Activated naive CD8-positive, alpha-beta T cell (primary cell): ENCODE measurements around the gene KLF11.

Experiments
- H3K27ac Mint-ChIP-seq: one replicate; pipeline ENCODE4 v1.8.0; 2021; ENCODE audit warnings: mixed read lengths
- H3K27me3 Mint-ChIP-seq: one replicate; pipeline ENCODE4 v1.8.0; 2021; ENCODE audit warnings: mixed read lengths
- H3K36me3 Mint-ChIP-seq: one replicate; pipeline ENCODE4 v1.8.0; 2021; ENCODE audit warnings: mixed read lengths
- H3K4me1 Mint-ChIP-seq: one replicate; pipeline ENCODE4 v1.8.0; 2021; ENCODE audit warnings: low read depth, mixed read lengths
- H3K4me3 Mint-ChIP-seq: one replicate; pipeline ENCODE4 v1.8.0; 2021; ENCODE audit warnings: mild to moderate bottlenecking, mixed read lengths
- H3K9me3 Mint-ChIP-seq: one replicate; pipeline ENCODE4 v1.8.0; 2021; ENCODE audit warnings: low read depth, mixed read lengths

Gene KLF11

DNA sequence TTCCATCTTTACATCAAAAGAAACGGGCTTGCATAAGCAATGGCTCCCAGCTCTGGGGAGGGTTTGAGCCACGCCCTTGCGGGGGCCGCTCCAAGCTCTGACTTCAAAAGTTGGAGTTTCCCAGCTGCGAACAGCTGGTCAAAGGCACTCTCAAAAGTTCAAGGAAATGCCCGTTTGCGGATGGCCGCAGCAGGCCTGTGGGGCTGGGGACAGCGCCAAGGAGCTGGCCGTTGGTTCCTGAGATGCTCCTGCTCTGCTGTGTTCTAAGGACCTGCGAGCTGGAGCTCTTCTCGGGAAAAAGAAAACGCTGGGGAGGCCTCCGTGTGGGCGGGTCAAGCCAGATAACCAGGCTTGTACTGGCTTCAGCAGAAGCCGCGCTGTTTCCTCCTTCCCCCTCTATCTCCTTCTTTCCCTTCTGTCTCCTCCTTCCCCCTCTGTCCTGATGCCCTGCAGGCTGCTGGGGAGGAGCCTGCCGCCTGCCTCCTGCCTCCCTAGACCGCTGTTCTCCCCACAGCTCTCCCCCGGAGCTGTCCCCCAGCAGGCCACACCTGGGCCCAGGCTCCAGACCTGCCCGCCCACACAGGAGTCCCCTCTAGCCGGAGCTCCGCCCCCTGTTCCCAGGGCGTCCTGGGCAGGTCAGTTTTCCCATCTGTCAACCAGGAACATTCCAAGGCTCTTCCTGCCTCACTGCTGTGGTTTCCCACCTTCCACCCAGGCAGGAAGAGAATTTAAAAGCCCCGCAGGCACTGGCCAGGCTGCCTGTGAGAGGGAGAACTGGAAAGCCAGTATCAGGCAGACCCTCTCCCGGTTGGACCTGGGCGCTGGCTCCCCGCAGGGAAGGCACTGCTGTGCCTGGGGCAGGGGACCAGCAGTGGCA is 14.1 kb downstream of the KLF11 start:
- Mint-ChIP-seq H3K27me3 (no peaks in the 10 kb centered on the region), H3K4me1 (peaks cover 5% of the 10 kb centered on the region), H3K4me3 (no peak overlapping the region), H3K27ac (no peak overlapping the region), H3K9me3 (no peaks in the 10 kb centered on the region), H3K36me3 (peaks cover 11% of the 10 kb centered on the region)

DNA sequence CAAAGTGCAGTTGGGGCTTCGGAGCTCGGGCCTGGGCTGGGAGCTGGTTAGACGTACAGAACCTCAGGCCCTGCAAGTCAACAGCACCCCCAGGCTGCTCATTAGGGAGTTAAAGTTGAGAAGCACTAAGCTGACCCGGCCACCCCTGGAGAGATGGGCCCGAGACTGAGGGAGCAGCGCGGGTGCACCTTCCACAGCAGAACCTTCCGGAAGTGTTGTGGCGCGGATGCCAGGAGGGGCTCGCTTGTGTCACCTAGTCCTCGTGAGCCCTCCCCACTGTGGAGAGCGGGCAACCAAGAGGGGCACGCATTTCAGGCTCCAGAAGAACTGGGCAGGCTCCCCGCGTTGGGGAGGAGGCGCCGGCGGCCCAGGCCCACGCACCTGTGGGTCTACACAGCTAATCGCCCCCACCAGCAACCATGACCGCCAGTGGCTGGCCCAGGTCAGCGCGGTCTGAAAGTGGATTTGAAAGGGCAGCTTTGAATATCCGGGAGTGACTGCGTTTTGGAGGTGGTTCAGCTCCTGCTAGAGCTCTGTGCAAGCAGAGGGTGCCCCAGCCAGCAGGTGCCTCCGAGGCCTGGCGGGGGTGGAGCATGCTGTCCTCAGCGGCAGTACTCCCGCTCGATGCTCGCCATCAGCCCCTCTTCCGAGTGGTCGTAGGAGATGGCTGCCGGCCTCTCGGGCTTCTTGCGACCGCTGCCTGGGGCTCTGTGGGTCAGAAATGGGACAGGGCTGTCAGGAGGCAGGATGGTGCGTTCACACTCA is 15.1 kb downstream of the KLF11 start:
- H3K27me3 Mint-ChIP-seq = no peaks in the 10 kb centered on the region
- no peak overlapping the region for H3K4me3 Mint-ChIP-seq
- peaks cover 5% of the 10 kb centered on the region for H3K4me1 Mint-ChIP-seq
- H3K36me3 Mint-ChIP-seq = peaks cover 11% of the 10 kb centered on the region
- no peaks in the 10 kb centered on the region for H3K9me3 Mint-ChIP-seq
- no peak overlapping the region for H3K27ac Mint-ChIP-seq

DNA sequence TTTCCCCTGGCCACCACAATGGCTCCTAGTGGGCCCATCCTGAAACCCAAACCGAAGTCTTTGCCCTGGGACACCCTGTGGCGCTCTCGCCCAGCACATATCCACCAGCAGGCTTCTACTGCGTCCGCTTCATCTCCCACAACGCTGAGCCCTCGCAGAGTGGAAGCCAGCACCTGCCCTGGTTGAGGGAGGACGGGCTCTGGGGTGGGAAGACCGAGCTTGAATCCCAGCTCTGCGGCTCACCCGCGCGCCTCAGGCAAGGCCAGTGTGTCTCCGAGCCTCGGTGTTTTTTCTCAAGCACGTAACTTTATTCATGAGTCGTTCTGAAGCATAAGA is 15.6 kb downstream of the KLF11 start:
- Mint-ChIP-seq H3K9me3 (no peaks in the 10 kb centered on the region), H3K27ac (no peak overlapping the region), H3K36me3 (peaks cover 10% of the 10 kb centered on the region), H3K27me3 (no peaks in the 10 kb centered on the region), H3K4me1 (peaks cover 5% of the 10 kb centered on the region), H3K4me3 (no peak overlapping the region)

DNA sequence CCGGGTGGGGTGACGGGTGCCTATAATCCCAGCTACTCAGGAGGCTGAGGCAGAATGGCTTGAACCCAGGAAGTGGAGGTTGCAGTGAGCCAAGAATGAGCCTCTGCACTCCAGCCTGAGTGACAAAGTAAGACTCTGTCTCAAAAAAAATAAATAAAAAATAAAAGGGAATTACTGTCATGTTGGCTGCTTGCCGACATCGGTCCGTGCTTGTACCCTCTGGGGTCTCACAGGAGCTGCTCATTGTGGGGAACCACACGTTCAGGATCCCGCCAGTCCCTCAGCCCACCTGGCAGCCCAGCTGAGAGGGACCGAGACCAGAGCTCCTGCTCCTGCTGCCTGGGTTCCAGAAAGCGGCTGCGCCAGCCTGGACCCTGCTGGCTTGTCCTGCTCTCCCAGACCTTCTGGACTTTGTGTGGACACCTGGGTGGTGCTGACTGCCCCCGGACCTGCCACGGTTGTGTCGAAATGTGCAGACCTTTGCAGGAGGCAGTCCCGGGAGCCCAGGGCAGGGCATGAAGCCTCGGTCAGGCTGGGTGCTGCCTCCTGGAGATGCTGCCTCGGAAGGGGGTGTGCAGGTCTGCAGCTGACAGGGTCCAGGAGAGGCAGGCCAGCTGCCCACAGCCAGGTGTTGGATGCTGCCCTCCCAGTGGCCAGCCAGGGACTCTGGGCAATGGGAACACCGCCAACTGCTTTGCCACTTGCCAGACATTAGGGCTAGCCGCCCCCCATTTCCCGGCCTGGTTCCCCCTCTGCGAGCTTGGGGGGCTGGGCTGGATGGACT is 16.4 kb downstream of the KLF11 start:
- Mint-ChIP-seq H3K27me3 (no peaks in the 10 kb centered on the region), H3K4me1 (peaks cover 5% of the 10 kb centered on the region), H3K9me3 (no peaks in the 10 kb centered on the region), H3K36me3 (peaks cover 3% of the 10 kb centered on the region), H3K27ac (no peak overlapping the region), H3K4me3 (no peak overlapping the region)

DNA sequence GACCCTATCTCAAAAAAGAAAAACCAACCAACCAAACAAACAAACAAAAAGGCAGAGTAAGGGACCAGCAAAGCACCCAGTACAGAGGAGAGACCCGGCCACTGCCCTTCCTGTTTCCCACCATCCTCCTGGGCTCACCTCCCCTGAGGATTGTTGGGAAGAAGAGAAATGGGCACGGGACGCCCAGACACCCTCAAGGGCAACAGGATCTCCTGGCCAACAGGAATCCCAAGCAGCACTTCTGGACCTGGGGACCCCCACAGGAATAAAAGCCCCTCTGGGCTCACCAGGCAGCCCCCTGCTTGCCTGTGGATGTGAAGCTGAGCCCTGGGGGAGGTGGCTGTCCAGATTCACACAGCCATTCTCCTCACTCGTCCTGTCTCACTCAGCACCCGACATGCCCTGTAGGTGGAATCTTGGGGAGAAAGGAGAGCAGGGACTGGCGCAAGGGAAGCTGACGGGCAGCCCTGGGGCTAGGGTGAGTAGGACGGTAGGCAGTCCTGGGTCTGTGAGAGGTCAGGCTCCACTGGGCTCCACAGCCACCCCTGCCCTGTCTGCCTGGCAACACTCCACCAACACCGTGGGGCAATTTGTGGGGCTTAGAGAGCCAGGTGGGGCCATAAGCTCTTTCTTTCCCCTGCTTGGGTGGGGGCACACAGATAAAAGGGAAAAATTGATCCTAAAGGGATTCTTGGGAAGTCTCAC is 18.0 kb downstream of the KLF11 start:
- H3K4me1 Mint-ChIP-seq = peaks cover 5% of the 10 kb centered on the region
- no peak overlapping the region for H3K27ac Mint-ChIP-seq
- H3K9me3 Mint-ChIP-seq = no peaks in the 10 kb centered on the region
- no peaks in the 10 kb centered on the region for H3K27me3 Mint-ChIP-seq
- H3K4me3 Mint-ChIP-seq = no peak overlapping the region
- no peaks in the 10 kb centered on the region for H3K36me3 Mint-ChIP-seq

DNA sequence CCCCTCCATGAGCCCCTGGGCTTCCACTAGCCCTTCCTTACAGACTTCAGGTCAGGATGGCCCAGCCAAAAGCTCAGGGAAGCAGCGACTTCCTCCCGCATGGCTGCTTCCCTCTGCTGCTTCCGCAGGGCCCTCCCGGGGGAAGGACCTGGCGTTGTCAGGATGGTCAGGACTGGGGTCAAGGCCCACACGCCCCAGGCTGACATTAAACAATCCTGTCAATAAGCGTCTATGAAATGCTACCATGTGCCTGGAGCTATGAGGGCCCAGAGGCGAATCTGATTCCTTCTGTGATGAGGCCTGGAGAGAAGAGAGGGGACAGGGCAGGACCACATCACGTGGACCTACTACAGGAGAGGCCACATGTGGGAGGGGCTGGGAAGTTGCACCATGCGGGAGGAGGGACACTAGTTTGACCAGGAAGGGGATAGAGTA is 19.6 kb downstream of the KLF11 start:
- Mint-ChIP-seq H3K27ac (no peak overlapping the region), H3K9me3 (peaks cover 3% of the 10 kb centered on the region), H3K36me3 (peaks cover 2% of the 10 kb centered on the region), H3K4me3 (no peak overlapping the region), H3K4me1 (no peaks in the 10 kb centered on the region), H3K27me3 (no peaks in the 10 kb centered on the region)

DNA sequence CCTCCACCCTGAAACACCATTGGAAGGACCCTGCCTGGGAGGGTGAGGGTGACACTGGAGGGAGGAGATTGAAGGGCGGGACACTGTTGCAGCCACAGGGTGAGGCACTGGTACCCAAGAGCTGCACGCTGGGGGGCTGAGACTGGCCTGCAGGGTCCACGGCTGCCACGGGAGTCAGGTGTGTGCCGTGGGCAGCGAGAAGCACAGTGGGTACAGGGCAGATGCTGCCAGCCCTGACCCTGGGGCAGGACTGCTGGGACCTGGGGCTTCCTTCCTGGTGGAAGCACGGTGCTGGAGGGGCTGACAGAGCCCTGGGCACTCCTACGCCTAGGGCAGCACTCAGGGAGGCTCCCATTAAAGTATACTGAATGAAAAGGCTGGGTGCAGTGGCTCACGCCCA is 20.2 kb downstream of the KLF11 start:
- Mint-ChIP-seq H3K4me3 (no peak overlapping the region), H3K9me3 (peaks cover 5% of the 10 kb centered on the region), H3K4me1 (no peaks in the 10 kb centered on the region), H3K27me3 (no peaks in the 10 kb centered on the region), H3K36me3 (peaks cover 3% of the 10 kb centered on the region), H3K27ac (no peak overlapping the region)

DNA sequence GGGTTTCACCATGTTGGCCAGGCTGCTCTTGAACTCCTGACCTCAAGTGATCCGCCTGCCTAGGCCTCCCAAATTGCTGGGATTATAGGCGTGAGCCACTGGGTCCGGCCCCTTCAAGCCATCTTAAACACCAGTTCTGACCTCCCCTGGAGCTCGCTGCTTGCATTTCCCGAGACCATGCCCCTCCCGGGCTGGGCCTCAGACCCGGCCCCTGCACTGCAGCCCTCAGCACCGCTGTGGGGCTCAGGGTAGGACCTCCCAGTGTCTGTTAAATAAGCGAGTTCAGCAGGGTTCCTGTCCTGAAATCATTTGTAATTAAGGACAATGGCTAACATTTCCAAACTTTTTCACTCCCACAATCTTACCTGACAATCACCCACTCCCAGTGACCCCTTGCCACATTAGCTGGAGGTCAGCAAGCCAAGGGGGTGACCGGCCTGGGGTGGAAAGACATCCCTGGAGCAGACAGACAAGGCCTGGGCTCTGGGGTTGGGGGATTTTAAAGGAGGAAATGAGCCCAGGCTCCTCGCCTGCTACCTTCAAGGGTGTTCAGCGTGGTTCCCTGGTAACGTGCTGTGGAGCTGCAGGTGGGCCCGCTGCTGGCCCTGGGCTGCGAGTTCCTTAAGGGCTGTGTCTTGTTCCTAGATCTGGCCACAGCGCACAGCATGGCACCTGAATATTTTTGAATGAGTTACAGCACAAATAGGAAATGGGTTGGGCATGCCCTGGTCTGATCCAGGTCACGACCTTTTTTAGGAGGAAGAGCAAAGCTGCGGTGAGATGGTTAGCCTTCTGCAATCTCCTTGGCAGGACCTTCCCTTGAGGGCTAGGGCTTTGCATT is 21.8 kb downstream of the KLF11 start:
- Mint-ChIP-seq H3K27me3 (no peaks in the 10 kb centered on the region), H3K36me3 (peaks cover 3% of the 10 kb centered on the region), H3K4me3 (no peak overlapping the region), H3K27ac (no peak overlapping the region), H3K4me1 (no peaks in the 10 kb centered on the region), H3K9me3 (peaks cover 5% of the 10 kb centered on the region)

DNA sequence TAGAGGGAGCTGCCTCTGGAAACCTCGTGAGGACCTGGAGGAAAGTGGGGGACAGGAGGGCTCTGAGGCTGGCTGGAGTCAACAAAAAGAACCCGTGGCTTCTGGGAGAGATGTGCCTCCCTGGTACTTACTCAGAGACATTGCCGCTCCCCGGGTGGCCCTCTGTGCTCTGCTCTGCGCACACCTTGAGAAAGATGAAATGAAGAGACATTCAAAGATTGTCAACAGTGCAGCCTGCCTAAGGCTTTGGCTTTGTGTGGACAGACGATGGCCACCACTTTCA is 22.4 kb downstream of the KLF11 start:
- Mint-ChIP-seq H3K4me3 (no peak overlapping the region), H3K27ac (no peak overlapping the region), H3K4me1 (no peaks in the 10 kb centered on the region), H3K9me3 (peaks cover 5% of the 10 kb centered on the region), H3K36me3 (peaks cover 3% of the 10 kb centered on the region), H3K27me3 (no peaks in the 10 kb centered on the region)

DNA sequence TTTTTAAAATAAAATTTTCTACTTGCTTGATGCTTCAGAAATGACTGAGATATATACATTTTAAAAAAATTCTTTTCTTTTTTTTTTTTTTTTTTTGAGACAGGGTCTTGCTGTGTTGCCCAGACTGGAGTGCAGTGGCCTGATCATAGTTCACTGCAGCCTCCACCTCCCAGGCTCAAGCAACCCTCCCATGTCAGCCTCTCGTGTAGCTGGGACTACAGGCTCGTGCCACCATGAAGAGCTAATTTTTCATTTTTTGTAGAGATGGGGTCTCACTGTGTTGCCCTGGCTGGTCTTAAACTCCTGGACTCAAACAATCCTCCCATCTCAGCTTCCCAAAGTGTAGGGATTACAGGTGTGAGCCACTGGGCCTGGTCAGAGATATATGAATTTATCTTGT is 24.0 kb downstream of the KLF11 start:
- Mint-ChIP-seq H3K4me3 (no peak overlapping the region), H3K27ac (no peak overlapping the region), H3K27me3 (peaks cover under 1% of the 10 kb centered on the region), H3K9me3 (peaks cover 5% of the 10 kb centered on the region), H3K4me1 (no peaks in the 10 kb centered on the region), H3K36me3 (peaks cover 3% of the 10 kb centered on the region)

DNA sequence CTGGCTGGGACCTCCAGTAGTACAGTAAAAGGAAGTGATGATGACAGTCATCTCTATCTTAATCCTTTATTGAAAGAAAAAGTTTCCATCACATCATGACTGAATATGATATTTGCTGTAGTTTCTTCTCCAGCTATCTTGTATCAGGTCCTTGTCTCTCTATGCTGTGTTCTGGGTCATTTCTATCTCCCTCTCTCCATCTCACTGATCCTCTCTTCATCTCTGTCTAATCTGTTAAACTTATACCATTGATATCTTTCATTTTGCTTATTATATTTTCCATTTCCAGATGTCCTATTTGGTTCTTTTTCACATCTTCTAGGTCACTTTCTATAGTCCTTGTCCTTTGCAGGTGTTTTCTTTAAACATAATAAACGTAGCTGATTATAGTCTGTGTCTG is 24.5 kb downstream of the KLF11 start:
- Mint-ChIP-seq H3K27me3 (peaks cover 4% of the 10 kb centered on the region), H3K4me1 (peaks cover 4% of the 10 kb centered on the region), H3K4me3 (no peak overlapping the region), H3K9me3 (peaks cover 5% of the 10 kb centered on the region), H3K27ac (no peak overlapping the region), H3K36me3 (peaks cover 3% of the 10 kb centered on the region)

DNA sequence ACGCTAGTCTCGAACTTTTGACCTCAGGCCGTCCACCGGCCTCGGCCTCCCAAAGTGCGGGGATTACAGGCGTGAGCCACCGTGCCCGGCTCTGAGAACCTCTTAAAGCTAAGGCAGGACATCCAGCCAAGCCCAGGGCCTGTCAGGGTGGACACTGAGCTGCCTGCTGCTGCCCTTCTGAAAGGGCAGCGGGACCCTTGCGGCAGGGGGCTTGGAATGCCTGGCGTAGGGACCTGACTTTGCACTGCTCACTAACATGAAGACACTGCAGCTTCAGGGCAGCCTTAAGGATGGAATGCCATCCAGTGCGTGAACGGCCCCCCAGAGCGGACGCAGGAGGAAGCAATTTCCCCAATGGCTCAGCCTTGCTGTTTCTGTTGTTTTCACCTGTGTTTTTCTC is 27.8 kb downstream of the KLF11 start:
- Mint-ChIP-seq H3K27me3 (peaks cover 14% of the 10 kb centered on the region), H3K9me3 (peaks cover 5% of the 10 kb centered on the region), H3K36me3 (peaks cover 3% of the 10 kb centered on the region), H3K27ac (no peak overlapping the region), H3K4me1 (peaks cover 4% of the 10 kb centered on the region), H3K4me3 (no peak overlapping the region)

DNA sequence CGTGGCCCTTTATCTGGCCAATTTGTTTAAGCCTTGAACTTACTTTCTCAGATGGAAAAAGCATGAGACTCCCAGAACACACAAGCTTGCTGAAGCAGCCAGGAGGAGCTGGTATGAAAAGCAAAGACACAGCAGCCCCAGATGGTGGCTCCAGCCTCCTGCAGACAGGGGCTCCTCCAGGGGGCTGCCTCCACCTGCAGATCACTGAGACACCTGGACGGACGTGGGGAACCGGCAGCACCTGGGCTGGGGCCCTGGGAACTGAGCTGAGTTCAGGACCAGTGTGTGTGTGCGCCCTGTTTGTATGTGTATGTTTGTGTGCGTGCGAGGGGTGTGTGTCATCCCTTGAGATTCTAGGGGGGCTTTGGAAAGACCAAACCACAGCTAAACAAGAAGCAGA is 28.2 kb downstream of the KLF11 start:
- Mint-ChIP-seq H3K4me3 (no peak overlapping the region), H3K27me3 (peaks cover 19% of the 10 kb centered on the region), H3K4me1 (peaks cover 4% of the 10 kb centered on the region), H3K9me3 (peaks cover 5% of the 10 kb centered on the region), H3K36me3 (peaks cover 3% of the 10 kb centered on the region), H3K27ac (no peak overlapping the region)
